Measurements from ENCODE around the gene MFSD6.

DNA sequence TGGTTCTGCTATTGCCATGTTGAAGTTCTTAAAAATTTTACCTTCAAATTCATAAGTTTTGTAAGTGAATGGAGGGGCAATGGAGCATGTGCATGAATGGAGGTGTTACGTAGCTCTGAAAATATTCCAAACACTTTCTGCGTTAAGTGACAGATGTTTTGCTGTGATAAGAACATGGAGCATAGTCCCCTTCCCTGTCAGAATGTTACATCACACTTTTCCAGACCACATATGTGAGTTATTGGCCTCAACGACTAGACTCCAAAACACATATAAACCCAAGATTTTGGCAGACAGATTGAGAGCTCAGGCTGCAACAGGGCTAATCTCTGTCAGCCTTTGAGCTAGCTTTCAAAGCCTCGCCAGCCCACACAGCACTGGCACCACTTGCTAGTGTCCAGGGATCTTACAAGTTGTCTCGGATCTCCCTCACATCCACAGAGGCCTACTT is 27.2 kb upstream of the MFSD6 start:
- TF ChIP-seq, protein P1, sequence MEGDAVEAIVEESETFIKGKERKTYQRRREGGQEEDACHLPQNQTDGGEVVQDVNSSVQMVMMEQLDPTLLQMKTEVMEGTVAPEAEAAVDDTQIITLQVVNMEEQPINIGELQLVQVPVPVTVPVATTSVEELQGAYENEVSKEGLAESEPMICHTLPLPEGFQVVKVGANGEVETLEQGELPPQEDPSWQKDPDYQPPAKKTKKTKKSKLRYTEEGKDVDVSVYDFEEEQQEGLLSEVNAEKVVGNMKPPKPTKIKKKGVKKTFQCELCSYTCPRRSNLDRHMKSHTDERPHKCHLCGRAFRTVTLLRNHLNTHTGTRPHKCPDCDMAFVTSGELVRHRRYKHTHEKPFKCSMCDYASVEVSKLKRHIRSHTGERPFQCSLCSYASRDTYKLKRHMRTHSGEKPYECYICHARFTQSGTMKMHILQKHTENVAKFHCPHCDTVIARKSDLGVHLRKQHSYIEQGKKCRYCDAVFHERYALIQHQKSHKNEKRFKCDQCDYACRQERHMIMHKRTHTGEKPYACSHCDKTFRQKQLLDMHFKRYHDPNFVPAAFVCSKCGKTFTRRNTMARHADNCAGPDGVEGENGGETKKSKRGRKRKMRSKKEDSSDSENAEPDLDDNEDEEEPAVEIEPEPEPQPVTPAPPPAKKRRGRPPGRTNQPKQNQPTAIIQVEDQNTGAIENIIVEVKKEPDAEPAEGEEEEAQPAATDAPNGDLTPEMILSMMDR (IDR thresholded peaks at IDR 0.05) = no peak
- TF ChIP-seq POLR2A (IDR thresholded peaks at IDR 0.05) = no peak
